Measurements from ENCODE around the gene ABHD10. TPM values are rescaled to one million over a fixed set of nuclear protein-coding genes. Genes with fewer than 3 reads are reported as not detected.
A peak's percentile ranks its signal among the peaks of the same experiment; 100 is the strongest.

ABHD10 gene
- total RNA-seq, 1 donor from 2014 or later, result 25.5 TPM

DNA sequence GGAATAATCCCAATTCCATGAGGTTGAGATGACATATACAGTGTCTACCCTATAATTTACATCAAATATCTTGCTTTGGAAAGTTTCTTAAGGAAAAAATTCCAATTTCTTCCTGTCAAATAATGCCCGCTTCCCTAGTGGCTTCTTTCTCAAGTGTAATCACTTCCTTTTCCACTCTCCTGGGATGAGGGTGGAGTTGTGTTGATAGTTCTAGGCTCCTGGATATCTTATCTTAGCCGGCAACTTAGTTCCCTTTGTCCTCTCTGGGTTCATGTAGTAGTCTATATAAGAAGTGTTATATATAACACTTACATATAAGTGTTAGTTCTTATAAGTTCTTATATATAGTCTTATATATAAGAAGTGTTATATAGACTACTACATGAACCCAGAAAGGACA lies 30.8 kb downstream of the ABHD10 start:
- no peak for DNase-seq (ENCODE audit: extremely low spot score, unreplicated experiment)
- H3K36me3 Mint-ChIP-seq (ENCODE audit: unreplicated experiment), result no peaks in the 10 kb centered on the region
- no peak for TF ChIP-seq CTCF (IDR thresholded peaks at IDR 0.05)
- peaks cover 30% of the 10 kb centered on the region for H3K4me1 Mint-ChIP-seq (ENCODE audit: unreplicated experiment)
- no peak overlapping the region for H3K27ac Mint-ChIP-seq (ENCODE audit: unreplicated experiment)
- no peaks in the 10 kb centered on the region for H3K9me3 Mint-ChIP-seq (ENCODE audit: unreplicated experiment)
- H3K4me3 Mint-ChIP-seq (ENCODE audit: unreplicated experiment), result no peak overlapping the region
- H3K27me3 Mint-ChIP-seq (ENCODE audit: unreplicated experiment), result no peaks in the 10 kb centered on the region

DNA sequence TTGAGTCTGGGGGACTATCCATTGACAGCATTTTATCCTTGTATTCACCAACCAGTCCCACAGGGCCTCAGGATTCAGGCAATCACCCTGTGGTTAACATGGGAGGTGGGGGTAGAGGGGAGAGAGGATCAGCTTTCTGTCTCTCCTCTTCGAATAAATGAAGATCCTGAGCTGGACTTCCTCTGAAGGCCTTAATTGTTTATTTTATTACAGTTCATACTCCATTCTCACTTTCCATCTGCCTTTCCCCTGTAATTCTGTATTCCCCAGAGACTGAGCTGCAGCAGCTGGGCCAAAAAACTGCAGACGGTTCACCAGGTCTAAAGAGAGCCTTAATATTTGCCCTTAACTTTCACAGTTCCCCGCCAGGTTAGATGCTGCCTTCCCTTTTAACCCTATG lies 31.8 kb downstream of the ABHD10 start:
- Mint-ChIP-seq H3K36me3 (ENCODE audit: unreplicated experiment) (no peaks in the 10 kb centered on the region), H3K27ac (ENCODE audit: unreplicated experiment) (peak overlapping the region; percentile 21), H3K4me1 (ENCODE audit: unreplicated experiment) (peaks cover 30% of the 10 kb centered on the region), H3K4me3 (ENCODE audit: unreplicated experiment) (no peak overlapping the region), H3K9me3 (ENCODE audit: unreplicated experiment) (no peaks in the 10 kb centered on the region), H3K27me3 (ENCODE audit: unreplicated experiment) (no peaks in the 10 kb centered on the region)
- no peak for DNase-seq (ENCODE audit: extremely low spot score, unreplicated experiment)
- no peak for TF ChIP-seq CTCF (IDR thresholded peaks at IDR 0.05)

GRCh38 chr3:112011376-112011940 lies 32.6 kb downstream of the ABHD10 start:
- Mint-ChIP-seq H3K4me1 (ENCODE audit: unreplicated experiment) (peaks cover 30% of the 10 kb centered on the region), H3K4me3 (ENCODE audit: unreplicated experiment) (no peak overlapping the region), H3K27ac (ENCODE audit: unreplicated experiment) (no peak overlapping the region), H3K27me3 (ENCODE audit: unreplicated experiment) (no peaks in the 10 kb centered on the region), H3K36me3 (ENCODE audit: unreplicated experiment) (no peaks in the 10 kb centered on the region), H3K9me3 (ENCODE audit: unreplicated experiment) (no peaks in the 10 kb centered on the region)
- no peak for TF ChIP-seq CTCF (IDR thresholded peaks at IDR 0.05)
- DNase-seq (ENCODE audit: extremely low spot score, unreplicated experiment), result no peak

DNA sequence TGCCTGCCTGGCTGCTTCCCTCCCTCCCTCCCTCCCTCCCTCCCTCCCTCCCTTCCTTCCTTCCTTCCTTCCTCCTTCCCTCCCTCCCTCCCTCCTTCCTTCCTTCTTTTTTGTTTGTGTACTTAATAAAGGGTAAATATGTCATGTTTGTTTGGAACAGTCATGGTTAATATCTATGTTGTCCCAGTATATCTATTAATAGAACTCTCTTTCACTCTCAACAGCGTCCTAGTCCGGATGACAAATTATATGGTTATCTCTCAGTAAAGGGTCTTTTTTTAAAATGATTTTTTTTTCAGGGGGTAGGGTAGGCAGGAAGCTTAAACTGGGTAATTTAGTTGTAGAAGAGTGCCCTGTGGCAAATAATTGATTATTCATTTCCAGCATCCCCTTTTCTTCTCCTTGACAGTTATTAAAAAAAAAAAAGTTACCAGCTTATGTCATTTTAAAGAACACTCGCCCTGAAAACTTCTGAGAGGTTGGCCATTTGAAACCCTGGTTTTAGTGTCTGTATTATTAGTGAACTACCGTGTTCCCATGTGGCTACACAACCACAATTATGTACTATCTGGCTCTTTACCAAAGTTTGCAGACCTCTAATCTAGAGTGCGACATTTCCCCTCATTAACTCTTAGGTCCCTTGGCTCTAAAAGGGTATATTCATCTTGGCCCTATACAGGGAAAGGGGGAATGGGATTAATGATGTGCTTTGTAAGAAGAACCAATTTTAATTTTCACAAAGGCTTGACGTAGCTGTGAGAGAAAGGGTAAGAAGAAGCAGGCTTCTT lies 33.6 kb downstream of the ABHD10 start:
- no peak for TF ChIP-seq CTCF (IDR thresholded peaks at IDR 0.05)
- Mint-ChIP-seq H3K36me3 (ENCODE audit: unreplicated experiment) (no peaks in the 10 kb centered on the region), H3K27me3 (ENCODE audit: unreplicated experiment) (no peaks in the 10 kb centered on the region), H3K4me1 (ENCODE audit: unreplicated experiment) (peaks cover 27% of the 10 kb centered on the region), H3K27ac (ENCODE audit: unreplicated experiment) (no peak overlapping the region), H3K4me3 (ENCODE audit: unreplicated experiment) (no peak overlapping the region), H3K9me3 (ENCODE audit: unreplicated experiment) (no peaks in the 10 kb centered on the region)
- no peak for DNase-seq (ENCODE audit: extremely low spot score, unreplicated experiment)

GRCh38 chr3:112013058-112013783 lies 34.4 kb downstream of the ABHD10 start:
- Mint-ChIP-seq H3K9me3 (ENCODE audit: unreplicated experiment) (no peaks in the 10 kb centered on the region), H3K27me3 (ENCODE audit: unreplicated experiment) (no peaks in the 10 kb centered on the region), H3K4me3 (ENCODE audit: unreplicated experiment) (no peak overlapping the region), H3K36me3 (ENCODE audit: unreplicated experiment) (no peaks in the 10 kb centered on the region), H3K4me1 (ENCODE audit: unreplicated experiment) (peaks cover 22% of the 10 kb centered on the region), H3K27ac (ENCODE audit: unreplicated experiment) (no peak overlapping the region)
- DNase-seq (ENCODE audit: extremely low spot score, unreplicated experiment), result no peak
- peak; percentile 88 for TF ChIP-seq CTCF (IDR thresholded peaks at IDR 0.05)
